Astrocyte of the cerebellum (primary cell): ENCODE data around the gene TRABD.

Experiments
- DNase-seq: peaks from one replicate; pipeline ENCODE4 v3.0.0-alpha.2; 2011; ENCODE audit warnings: low read depth
- H3K4me3 ChIP-seq: 2 replicates; pipeline ENCODE4 v1.5.1; 2011; ENCODE audit warnings: mild to moderate bottlenecking, low read depth, low read length, moderate library complexity
- CTCF ChIP-seq: IDR thresholded peaks from 2 replicates; pipeline ENCODE4 v1.5.1; 2012; ENCODE audit warnings: low read length, low read depth, moderate library complexity, mild to moderate bottlenecking; ENCODE audit errors: missing control alignments
- in situ Hi-C: cut with HindIII; loops from 2 replicates; pipeline ENCODE4 v1.10.0; 2017; ENCODE audit warnings: low sequenced_read_pairs

Gene TRABD

DNA sequence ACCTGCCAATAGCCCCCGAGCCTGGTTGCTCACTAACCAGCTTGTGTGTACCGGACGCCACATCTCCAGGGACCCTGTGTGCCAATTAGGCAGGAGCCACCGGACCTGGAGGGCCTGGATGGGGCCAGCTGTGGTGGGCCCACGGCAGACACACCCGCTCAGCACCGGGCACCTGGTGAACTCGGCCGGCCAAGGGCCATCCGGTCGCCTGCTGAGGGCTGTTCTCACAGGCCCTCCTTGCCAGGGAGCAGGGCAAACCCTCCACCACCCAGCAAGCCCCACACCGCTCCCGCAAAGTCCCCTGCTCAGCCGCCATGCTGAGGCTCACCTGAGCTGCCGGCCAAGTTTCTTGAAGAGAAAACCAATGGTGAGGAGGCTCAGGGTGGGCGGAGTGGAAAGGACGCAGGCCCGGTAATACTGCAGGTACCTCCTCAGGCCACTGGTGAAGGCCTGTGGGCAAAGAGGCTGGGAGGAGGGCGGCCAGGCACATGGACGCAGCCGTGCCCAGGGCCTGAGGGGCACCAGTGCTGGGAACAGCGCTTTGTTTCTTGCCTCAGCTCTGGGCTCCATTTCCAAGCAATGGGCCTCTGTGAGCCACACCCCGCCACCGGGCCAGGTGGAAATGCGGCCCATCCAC lies 42.0 kb downstream of the TRABD start:
- H3K4me3 ChIP-seq: no peak overlapping the region
- no peak for TF ChIP-seq CTCF
- in situ Hi-C loops: no loop called here
- DNase-seq: no peak

DNA sequence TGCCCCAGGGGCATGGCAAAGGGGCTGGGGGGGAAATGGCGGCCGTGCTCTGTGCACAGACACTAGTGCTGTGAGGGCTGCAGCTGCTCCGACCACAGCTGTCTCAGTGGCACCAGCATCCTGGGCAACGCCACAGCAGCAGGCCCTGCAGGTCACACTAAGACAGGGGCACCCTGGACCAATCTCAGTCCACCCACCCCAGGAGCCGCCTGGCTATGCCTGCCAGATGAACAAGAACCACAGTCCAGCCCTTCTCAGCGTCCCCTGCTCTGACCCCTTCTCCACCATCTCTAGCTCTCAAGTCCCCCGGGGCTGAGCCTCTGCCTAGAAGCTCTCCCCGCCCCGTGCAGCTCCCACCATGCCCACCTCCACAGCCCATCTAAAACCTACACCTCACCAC lies 42.7 kb downstream of the TRABD start:
- no peak for DNase-seq
- TF ChIP-seq CTCF: no peak
- H3K4me3 ChIP-seq: no peak overlapping the region
- in situ Hi-C loops: no loop called here

- no peak overlapping the region for H3K4me3 ChIP-seq
- no peak for DNase-seq
- in situ Hi-C loops: no loop called here
- TF ChIP-seq CTCF: no peak
Observed at GRCh38 chr22:50229370-50229769, 43.7 kb downstream of the TRABD start.

DNA sequence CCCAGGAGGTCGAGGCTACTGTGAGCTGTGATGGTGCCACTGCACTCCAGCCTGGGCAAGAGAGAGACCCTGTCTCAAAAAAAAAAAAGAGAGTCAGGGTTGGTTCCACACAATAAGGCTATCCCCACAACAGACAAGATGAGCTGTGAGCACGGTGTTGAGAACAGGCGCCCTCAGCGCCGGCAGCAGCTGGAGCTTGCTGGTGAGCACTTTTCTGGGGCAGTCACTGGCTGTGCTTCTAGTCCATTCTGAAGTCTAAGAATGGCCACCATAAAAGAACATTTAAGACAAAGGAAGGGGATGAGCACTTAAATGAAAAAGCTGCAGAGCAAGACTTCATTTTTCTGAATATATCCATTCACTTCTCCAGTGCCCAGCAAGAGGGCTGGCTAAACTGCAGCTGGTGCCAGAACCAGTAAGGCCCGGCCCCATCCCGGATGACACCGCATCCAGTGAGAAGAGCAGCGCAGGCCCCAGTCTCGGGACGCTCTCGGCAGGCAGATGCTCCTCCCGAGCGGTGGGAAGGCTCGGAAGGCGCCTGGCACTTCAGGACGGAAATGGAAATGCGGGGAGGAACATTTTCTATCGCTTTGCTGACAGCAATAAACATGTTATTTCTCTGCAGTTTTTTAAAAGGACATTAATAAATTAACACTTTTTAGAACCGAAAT lies 46.9 kb downstream of the TRABD start:
- no peak for TF ChIP-seq CTCF
- in situ Hi-C loops: no loop called here
- H3K4me3 ChIP-seq: no peak overlapping the region
- DNase-seq: no peak

DNA sequence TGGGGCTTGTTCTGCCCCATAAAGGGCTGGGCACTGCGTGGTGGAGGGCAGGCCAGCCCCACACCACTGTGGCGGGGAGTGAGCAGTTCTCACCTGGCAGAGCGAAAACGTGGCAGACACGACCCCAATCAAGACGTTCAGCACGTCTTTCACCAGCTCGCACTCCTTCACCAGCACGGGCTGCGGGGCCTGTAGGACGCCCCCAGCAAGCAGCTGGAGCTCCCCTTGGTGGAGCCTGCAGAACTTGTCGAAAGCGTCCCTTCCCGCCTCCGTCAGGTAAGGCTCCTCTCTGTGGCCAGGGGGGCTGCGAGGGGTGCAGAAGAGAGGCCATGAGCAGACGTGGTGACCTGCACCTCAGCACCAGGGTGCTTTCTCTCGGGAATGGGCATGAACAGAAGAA lies 47.5 kb downstream of the TRABD start:
- in situ Hi-C loops: no loop called here
- no peak overlapping the region for H3K4me3 ChIP-seq
- no peak for DNase-seq
- TF ChIP-seq CTCF: no peak

DNA sequence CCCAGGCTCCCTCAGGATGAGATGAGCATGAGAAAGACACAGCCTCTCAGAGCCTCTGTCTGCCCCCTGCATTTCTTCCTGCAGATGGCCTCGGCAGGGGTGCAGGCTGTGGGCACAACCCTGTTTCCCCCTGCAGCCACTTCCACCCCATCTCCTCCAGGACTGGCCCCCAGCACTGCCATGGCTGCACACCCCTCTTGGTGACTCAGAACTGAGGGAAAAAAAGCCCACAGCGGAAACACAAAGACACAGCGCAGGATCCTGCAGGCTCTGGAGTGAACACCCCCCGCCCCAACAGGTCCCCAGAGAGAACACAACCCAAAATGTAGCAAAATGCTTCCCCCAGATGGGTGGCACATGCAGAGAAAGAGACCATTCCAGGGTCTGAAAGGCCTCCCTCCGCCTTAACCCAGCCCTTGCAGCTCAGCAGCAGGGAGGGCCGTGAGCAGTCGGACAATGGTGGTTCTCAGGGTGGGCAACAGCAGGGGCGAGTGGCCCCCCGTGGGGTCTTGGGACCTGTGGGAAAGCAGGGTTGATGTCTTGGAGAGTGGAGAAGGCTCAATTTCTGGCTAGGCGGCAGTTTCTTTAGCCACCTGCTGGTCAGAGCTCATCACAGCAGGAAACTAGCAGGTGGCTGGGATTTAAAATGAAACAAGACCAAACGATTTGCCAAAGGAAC lies 51.2 kb downstream of the TRABD start:
- DNase-seq: no peak
- H3K4me3 ChIP-seq: no peak overlapping the region
- peak; percentile 57 for TF ChIP-seq CTCF
- in situ Hi-C loops: no loop called here
